H1 (cell line): ENCODE measurements around the gene ZNF320.

Source experiments
- EZH2 ChIP-seq: fragments of 200-600 bp; sonication (generic); IDR thresholded peaks from 2 replicates; pipeline ENCODE4 v1.7.1; 2012; ENCODE audit warnings: low read depth, mild to moderate bottlenecking, moderate library complexity, low read length, inconsistent platforms; ENCODE audit not compliant: severe bottlenecking
- KDM1A ChIP-seq: fragments of 200-600, 300-600 bp; sonication (generic); IDR thresholded peaks from 2 replicates; pipeline ENCODE4 v1.7.1; 2016; ENCODE audit warnings: mild to moderate bottlenecking, low read length, borderline replicate concordance
- RNF2 ChIP-seq: fragments of 200-900, 300-1000 bp; sonication (generic); IDR thresholded peaks from 2 replicates; pipeline ENCODE4 v1.7.1; 2016; ENCODE audit warnings: borderline replicate concordance, low read depth, mild to moderate bottlenecking, antibody characterized with exemption, low read length; ENCODE audit not compliant: poor library complexity, severe bottlenecking; ENCODE audit errors: missing control alignments
- TF ChIP-seq, protein P1 (sequence below), 3 experiments: IDR thresholded peaks; 1 replicate in 2 of 3; 2 replicates in 1 of 3; pipeline versions ENCODE4 v1.5.1 to v1.6.1; 2011; ENCODE audit warnings: low read length in 3 of 3, mild to moderate bottlenecking in 3 of 3, inconsistent platforms in 2 of 3, low read depth in 1 of 3, moderate library complexity in 1 of 3; ENCODE audit not compliant: insufficient read depth in 1 of 3; ENCODE audit errors: control extremely low read depth in 1 of 3

DNA sequence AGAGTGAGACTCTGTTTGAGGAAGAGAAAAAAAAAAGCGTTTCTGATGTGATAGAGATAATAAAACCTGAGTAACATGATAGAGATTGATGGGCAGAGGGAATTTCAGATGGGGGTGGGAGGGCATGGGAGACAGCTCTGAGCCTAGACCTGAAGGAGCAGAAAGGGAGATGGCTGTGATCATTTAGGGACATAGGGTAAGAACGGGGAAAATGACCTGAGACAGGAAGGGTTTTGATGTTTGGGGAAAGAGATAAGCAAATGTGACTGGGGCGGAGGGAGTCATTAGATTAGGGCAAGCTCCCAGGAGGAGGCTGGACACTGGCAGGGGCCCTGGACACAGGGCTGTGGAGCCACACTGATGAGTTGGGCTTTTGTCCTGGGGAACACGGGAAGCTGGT is 6.1 kb downstream of the ZNF320 start:
- TF ChIP-seq EZH2, result no peak
- no peak for TF ChIP-seq RNF2
- TF ChIP-seq KDM1A, result no peak
- TF ChIP-seq, protein P1, sequence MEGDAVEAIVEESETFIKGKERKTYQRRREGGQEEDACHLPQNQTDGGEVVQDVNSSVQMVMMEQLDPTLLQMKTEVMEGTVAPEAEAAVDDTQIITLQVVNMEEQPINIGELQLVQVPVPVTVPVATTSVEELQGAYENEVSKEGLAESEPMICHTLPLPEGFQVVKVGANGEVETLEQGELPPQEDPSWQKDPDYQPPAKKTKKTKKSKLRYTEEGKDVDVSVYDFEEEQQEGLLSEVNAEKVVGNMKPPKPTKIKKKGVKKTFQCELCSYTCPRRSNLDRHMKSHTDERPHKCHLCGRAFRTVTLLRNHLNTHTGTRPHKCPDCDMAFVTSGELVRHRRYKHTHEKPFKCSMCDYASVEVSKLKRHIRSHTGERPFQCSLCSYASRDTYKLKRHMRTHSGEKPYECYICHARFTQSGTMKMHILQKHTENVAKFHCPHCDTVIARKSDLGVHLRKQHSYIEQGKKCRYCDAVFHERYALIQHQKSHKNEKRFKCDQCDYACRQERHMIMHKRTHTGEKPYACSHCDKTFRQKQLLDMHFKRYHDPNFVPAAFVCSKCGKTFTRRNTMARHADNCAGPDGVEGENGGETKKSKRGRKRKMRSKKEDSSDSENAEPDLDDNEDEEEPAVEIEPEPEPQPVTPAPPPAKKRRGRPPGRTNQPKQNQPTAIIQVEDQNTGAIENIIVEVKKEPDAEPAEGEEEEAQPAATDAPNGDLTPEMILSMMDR (IDR thresholded peaks at IDR 0.05; ENCODE audit: control extremely low read depth in 1 of 3, insufficient read depth in 1 of 3, low read depth in 1 of 3, low read length in 3 of 3), result no peak
